Activated naive CD4-positive, alpha-beta T cell treated with anti-CD3 and anti-CD28 coated beads, Interleukin-2, amount 50 U/mL, for 16 hours (primary cell): ENCODE data around the gene CALHM6.

Experiments
- DNase-seq: peaks from one replicate; pipeline ENCODE4 v3.0.0-alpha.2; 2020

CALHM6 gene

GRCh38 chr6:116461331-116461931 lies at the start of gene CALHM6:
Gene CALHM6 (plus strand): TSS chr6:116461375. CDS start chr6:116461930, 555 bp downstream.
- no peak for DNase-seq

- DNase-seq: no peak
Measured at GRCh38 chr6:116412270-116412669, 48.9 kb upstream of the CALHM6 start.

- no peak for DNase-seq
Measured at GRCh38 chr6:116413357-116413756, 47.8 kb upstream of the CALHM6 start.

DNA sequence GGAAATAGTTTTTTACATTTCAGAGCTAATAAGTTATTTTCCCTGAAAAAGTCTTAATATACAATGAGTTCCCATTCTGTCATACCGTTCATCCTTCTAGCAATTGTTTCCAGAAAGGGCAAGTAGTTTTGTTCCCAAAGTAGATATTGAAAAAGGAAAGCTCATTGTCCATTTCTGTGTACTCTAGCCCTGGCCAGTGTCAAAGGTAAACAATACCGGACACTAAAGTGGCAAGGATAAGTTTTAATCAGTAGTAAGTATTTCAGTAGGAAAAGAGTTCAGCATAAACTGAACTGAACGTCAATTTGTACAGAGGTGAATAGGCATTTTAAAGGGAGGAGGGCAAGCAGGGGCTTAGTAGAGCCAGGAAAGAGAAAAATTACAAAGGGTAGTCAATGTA lies 43.5 kb upstream of the CALHM6 start:
- DNase-seq: no peak

- DNase-seq: no peak
Measured at GRCh38 chr6:116419069-116419786, 41.9 kb upstream of the CALHM6 start.

- DNase-seq: no peak
Measured at GRCh38 chr6:116420341-116420740, 40.8 kb upstream of the CALHM6 start.

DNA sequence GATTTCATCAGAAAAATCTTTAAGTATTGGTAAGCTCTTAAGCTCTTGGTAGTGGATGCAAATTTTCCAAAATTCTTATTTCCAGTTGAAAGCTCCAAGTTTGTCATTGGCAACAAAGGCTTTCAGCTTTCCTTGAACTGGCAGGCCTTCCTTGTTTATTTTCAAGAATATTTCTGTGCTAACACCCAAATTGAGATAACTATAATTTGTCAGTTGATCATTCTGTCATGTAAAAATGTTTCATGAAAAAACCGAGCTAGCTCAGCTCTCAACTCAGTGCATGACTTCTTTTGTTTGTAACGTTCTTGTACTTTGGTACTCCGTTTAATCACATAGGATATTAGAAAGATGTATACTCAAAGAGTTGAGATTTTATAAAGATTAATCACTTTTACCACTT lies 38.9 kb upstream of the CALHM6 start:
- DNase-seq: no peak

- DNase-seq: no peak
Measured at GRCh38 chr6:116424001-116424400, 37.2 kb upstream of the CALHM6 start.

DNA sequence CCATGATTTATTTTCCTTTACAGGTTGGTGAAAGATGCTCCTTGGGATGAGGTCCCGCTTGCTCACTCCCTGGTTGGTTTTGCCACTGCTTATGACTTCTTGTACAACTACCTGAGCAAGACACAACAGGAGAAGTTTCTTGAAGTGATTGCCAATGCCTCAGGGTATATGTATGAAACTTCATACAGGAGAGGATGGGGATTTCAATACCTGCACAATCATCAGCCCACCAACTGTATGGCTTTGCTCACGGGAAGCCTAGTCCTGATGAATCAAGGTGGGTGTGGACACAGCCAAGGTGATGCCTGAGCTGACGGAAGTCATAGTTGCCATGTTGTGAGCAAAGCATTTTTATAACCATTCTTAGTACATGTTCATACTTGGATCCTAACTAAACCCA lies 34.6 kb upstream of the CALHM6 start:
- no peak for DNase-seq

- no peak for DNase-seq
Measured at GRCh38 chr6:116429111-116429510, 32.1 kb upstream of the CALHM6 start.

DNA sequence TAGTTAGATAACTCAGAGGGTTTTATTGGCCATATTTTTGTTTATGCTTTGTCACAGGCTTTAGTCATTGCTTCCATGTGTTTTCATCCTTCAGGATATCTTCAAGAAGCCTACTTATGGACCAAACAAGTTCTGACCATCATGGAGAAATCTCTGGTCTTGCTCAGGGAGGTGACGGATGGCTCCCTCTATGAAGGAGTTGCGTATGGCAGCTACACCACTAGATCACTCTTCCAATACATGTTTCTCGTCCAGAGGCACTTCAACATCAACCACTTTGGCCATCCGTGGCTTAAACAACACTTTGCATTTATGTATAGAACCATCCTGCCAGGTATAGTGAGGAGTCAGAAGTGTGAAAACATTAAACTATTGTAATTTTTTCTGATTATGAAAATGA lies 30.3 kb upstream of the CALHM6 start:
- no peak for DNase-seq

DNA sequence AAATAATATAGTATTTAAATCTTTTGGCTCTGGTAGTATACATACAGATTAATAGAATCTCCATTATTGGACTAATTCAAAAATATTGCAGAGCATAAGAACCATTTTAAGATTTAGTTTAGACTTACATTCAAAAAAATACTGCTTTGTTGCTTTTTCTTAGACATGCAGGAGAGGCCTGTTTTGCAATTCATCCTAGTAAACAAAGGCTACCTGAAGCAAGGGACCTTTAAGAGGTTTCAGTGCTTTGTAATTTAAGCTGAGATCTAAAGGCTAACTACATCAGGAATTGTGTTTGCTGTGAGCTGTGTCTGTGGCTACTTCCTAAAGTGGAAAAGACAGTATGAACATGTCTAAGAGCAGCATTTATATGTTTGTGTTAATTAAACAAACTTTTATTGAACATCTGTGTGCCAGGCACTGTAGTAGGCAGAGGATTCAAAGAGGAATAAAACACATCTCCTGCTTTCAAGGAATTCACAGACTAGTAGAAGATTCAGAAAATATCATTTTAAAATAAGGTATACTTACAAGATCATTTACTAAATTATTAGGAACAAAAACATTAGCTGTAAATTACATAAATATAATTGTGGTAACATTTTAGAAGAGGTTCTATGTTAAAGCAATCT lies 29.1 kb upstream of the CALHM6 start:
- DNase-seq: no peak

GRCh38 chr6:116433206-116433712 lies 27.9 kb upstream of the CALHM6 start:
- no peak for DNase-seq

DNA sequence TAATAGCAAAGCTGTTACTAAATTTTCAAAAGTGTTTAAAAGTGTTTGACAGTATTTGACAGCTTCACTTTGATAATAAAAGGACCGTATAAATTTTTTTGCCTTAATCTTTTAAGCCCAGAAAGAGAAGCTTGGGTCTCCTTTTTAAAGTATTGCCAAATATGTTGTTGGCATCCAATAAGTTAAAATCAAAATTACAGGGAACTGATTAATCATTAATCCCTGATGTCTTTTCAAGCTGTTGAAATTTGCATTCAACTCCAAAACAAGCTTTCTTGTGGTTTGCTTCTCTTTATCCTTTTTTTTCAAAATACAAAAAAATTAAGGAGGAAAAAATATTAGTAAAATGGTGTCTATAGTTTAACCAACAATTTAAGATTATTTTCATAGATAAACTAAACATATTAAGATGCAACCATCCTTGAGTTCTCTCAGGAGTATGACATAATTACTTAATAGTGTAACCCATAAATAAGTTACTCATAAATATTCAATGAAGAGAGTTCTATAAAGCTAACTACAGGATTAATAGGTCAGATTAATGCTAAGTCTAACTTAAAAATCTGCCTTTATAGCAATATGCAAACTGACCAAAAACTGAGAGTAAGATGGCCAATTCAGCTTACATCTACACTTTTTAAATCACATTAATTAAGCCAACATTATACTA lies 27.0 kb upstream of the CALHM6 start:
- DNase-seq: no peak

GRCh38 chr6:116436586-116436985 lies 24.6 kb upstream of the CALHM6 start:
- DNase-seq: no peak

DNA sequence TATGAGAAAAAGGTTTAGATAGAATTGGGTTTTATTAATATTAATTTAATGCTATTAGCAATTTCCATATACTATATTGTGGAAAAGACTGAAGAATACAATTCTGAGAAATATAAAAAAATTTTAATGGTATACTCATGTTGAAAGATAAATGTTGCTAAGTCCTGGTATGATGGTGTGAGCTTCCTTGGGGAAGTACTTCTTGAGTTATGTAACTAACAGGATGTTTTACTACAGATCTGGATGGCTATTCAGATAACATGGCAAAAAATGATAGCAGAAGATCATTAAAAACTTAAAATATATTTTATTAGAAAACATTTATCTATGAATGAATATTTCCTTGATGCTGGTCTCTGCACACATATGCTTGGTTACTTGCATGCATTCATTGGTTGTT lies 23.5 kb upstream of the CALHM6 start:
- no peak for DNase-seq

- DNase-seq: no peak
Measured at GRCh38 chr6:116438590-116439448, 22.4 kb upstream of the CALHM6 start.

- DNase-seq: no peak
Measured at GRCh38 chr6:116439522-116440051, 21.6 kb upstream of the CALHM6 start.

DNA sequence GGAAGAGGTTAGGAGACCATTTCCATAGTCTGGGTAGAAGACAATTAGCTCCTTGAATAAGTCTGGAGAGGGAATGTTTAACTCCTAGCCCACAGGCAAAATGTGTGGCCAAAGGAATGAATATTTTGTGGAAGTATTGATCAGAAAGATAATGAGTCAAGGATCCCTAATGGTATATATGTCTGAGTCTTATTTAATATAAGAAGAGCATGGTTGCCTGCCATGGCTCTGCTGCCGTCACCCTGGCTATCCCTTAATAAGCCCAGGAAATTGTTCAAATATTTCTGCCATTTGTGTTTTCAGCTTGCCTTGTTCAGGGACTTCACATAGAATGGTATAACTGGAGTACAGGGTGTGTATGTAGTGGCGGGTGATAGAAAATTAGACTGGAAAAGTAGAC lies 18.1 kb upstream of the CALHM6 start:
- no peak for DNase-seq

- DNase-seq: no peak
Measured at GRCh38 chr6:116444092-116444491, 17.1 kb upstream of the CALHM6 start.

GRCh38 chr6:116444575-116444974 lies 16.6 kb upstream of the CALHM6 start:
- no peak for DNase-seq

DNA sequence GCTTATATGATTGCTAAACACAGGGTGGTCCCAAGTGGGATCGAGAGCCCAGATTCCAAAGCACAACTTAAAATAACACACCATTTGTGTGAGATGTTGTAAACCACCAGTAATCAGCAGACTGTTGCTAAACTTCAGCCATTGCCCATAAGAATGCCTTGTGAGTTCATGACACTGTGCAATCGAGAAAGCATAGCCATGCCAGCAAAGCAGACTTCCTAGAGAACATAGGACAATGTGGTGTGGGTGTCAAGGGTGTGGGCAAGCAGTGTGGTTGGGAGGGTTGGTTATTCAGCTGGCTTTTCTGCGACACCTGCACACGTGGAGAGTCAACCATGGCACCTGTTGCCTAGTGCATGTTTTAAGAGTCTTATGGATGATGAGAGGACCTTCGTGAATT lies 16.1 kb upstream of the CALHM6 start:
- no peak for DNase-seq
